NB4 (cell line): ENCODE data around the gene OXTR.

Experiments used
- DNase-seq: peaks from one replicate; pipeline ENCODE4 v3.0.0; 2010; ENCODE audit warnings: low read depth
- H3K4me3 ChIP-seq: one replicate; pipeline ENCODE4 v1.5.1; 2011; ENCODE audit warnings: mild to moderate bottlenecking, low read depth, low read length, moderate library complexity
- CTCF ChIP-seq: IDR thresholded peaks from one replicate; pipeline ENCODE4 v1.5.1; 2012; ENCODE audit warnings: low read depth, low read length
- MAX ChIP-seq: IDR thresholded peaks from 2 replicates; pipeline ENCODE4 v1.6.1; 2011; ENCODE audit warnings: low read depth, low read length
- MYC ChIP-seq: IDR thresholded peaks from 2 replicates; pipeline ENCODE4 v1.6.1; 2011; ENCODE audit warnings: low read depth, low read length
- POLR2A ChIP-seq: IDR thresholded peaks from 2 replicates; pipeline ENCODE4 v1.6.1; 2011; ENCODE audit warnings: mild to moderate bottlenecking; ENCODE audit not compliant: insufficient read length; ENCODE audit errors: extremely low read depth

The OXTR gene

GRCh38 chr3:8760506-8760905 is 8.9 kb downstream of the OXTR start:
- H3K4me3 ChIP-seq = no peak overlapping the region
- no peak for DNase-seq
- TF ChIP-seq POLR2A (no peak), MAX (no peak), MYC (no peak), CTCF (no peak)

GRCh38 chr3:8760091-8760490 is 9.3 kb downstream of the OXTR start:
- H3K4me3 ChIP-seq = no peak overlapping the region
- TF ChIP-seq MAX (no peak), CTCF (no peak), MYC (no peak)
- DNase-seq = no peak

DNA sequence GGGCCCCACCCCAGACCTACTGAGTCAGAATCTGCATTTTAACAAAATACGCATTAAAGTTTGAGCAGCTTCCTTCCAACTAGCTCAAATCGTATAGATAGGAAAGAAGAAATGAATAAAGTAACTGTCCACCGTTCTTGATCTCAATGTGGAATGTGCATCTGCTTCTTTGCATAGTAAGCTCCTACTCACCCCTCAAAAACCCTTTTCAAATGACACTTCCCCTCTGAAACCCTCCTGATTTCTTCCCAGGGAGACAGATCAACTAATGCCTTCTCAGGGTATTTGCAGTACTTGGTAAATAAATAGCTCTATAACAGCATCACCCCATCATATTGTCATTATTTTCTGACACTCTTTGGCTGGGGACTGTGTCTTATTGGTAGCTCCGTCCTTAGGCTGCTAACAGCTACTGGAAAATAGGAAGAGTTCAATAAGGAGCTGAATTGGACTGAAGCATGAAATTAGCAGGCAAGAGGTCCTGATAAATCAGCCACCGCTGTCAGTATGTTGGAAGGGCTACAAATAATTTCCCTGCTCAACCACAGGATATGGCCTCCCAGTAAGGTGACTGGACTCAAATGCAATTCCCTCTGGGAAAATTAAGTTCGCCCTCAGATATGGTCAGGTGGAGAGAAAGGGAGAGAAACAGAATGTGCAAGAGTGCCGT is 10.2 kb downstream of the OXTR start:
- TF ChIP-seq MYC (no peak), CTCF (no peak), POLR2A (no peak), MAX (no peak)
- H3K4me3 ChIP-seq = no peak overlapping the region
- DNase-seq = no peak

GRCh38 chr3:8757551-8758518 is 11.6 kb downstream of the OXTR start:
- TF ChIP-seq POLR2A = no peak
- no peak for TF ChIP-seq MAX
- TF ChIP-seq MYC = no peak
- no peak for TF ChIP-seq CTCF
- no peak for DNase-seq
- no peak overlapping the region for H3K4me3 ChIP-seq

DNA sequence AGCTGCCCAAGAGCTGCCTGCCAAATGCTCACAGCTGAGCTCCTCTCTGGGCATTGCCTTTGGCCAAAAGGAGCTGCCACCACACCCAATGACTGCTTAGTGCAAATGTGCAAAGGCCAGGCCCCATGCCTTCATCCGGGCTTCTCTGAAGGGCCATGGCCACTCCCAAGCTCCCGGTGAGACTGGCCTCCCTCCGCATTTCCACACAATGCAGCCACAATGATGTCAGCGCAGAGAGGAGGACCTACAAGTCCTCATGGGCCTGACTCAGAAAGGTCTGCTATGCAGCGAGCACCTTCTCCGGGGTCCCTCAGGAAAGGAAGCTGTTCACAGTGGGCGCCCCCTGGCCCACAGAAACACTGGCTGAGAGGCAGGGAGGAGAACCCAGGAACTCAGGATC is 12.7 kb downstream of the OXTR start:
- no peak overlapping the region for H3K4me3 ChIP-seq
- no peak for DNase-seq
- no peak for TF ChIP-seq MAX
- no peak for TF ChIP-seq POLR2A
- TF ChIP-seq MYC = no peak
- TF ChIP-seq CTCF = no peak
